ENCODE data around the gene BMP6. TPM values are rescaled to one million over a fixed set of nuclear protein-coding genes. Genes with fewer than 3 reads are reported as not detected.

Gene BMP6
- polyA plus RNA-seq, 1 donor (not counting 4 experiments of a cell fraction or from before 2014, with no cell fraction given), result 0.05 TPM

DNA sequence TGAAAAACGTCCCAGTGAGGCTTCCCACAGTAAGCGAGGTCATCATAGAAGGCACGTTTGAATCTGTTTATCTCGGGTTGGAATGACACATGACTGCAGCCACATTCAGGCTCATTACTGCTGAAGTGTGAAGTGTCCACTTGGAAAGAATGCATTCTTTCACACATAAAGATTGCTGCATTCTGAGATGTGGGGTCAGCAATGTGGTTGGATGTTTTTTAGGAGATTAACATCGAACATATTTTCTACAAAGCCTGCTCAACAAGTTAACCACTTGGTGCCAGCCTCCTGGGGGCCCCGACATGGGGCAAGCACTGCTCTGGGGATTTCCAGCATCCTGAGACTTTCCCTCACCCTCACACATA lies 79.9 kb downstream of the BMP6 start:
- H3K36me3 ChIP-seq (ENCODE audit: control insufficient read depth in 2 of 2, extremely low read depth in 1 of 2, insufficient read depth in 2 of 2, low read length in 2 of 2), result no peaks in the 10 kb centered on the region
- no peak overlapping the region for H3K9ac ChIP-seq (ENCODE audit: control insufficient read depth, extremely low read depth, insufficient read depth, low read length)
- H4K20me1 ChIP-seq (ENCODE audit: control insufficient read depth, extremely low read depth, insufficient read depth, low read length), result no peaks in the 10 kb centered on the region
- no peak for TF ChIP-seq EZH2 (IDR thresholded peaks at IDR 0.05; ENCODE audit: low read length)
- TF ChIP-seq, protein P1, sequence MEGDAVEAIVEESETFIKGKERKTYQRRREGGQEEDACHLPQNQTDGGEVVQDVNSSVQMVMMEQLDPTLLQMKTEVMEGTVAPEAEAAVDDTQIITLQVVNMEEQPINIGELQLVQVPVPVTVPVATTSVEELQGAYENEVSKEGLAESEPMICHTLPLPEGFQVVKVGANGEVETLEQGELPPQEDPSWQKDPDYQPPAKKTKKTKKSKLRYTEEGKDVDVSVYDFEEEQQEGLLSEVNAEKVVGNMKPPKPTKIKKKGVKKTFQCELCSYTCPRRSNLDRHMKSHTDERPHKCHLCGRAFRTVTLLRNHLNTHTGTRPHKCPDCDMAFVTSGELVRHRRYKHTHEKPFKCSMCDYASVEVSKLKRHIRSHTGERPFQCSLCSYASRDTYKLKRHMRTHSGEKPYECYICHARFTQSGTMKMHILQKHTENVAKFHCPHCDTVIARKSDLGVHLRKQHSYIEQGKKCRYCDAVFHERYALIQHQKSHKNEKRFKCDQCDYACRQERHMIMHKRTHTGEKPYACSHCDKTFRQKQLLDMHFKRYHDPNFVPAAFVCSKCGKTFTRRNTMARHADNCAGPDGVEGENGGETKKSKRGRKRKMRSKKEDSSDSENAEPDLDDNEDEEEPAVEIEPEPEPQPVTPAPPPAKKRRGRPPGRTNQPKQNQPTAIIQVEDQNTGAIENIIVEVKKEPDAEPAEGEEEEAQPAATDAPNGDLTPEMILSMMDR (optimal IDR thresholded peaks at IDR 0.05 in 1 of 3, IDR thresholded peaks at IDR 0.05 in 1 of 3, conservative IDR thresholded peaks at IDR 0.05 in 1 of 3; ENCODE audit: extremely low read depth in 1 of 3, insufficient read depth in 2 of 3, low read length in 3 of 3), result no peak
- H3K4me1 ChIP-seq (ENCODE audit: control insufficient read depth, extremely low read depth, insufficient read depth, low read length), result no peaks in the 10 kb centered on the region
- no peak overlapping the region for H3K4me2 ChIP-seq (ENCODE audit: control insufficient read depth, extremely low read depth, insufficient read depth, low read depth, low read length)
- no peak for DNase-seq (ENCODE audit: low read depth, low spot score)
- no peak overlapping the region for H2AFZ ChIP-seq (ENCODE audit: control insufficient read depth, low read length)
- peaks cover 8% of the 10 kb centered on the region for H3K27me3 ChIP-seq (ENCODE audit: control insufficient read depth, extremely low read depth, insufficient read depth, low read length)
- dilution Hi-C loops (cut with MboI; ENCODE audit: extremely low pct_ligation_motif_present, low sequenced_read_pairs), result no loop called here
- FAIRE-seq, result no peak
- no peak overlapping the region for H3K27ac ChIP-seq (ENCODE audit: control insufficient read depth, insufficient read depth, low read length)
- no peaks in the 10 kb centered on the region for H3K9me1 ChIP-seq (ENCODE audit: control insufficient read depth, extremely low read depth, insufficient read depth, low read length)
- no peak overlapping the region for H3K4me3 ChIP-seq (ENCODE audit: control insufficient read depth in 2 of 3, extremely low read depth in 1 of 3, insufficient read depth in 2 of 3, low read depth in 1 of 3, low read length in 3 of 3)
- no peaks in the 10 kb centered on the region for H3K79me2 ChIP-seq (ENCODE audit: control insufficient read depth, insufficient read depth, low read length)
- no peaks in the 10 kb centered on the region for H3K9me3 ChIP-seq (ENCODE audit: control insufficient read depth, low read depth, low read length)

DNA sequence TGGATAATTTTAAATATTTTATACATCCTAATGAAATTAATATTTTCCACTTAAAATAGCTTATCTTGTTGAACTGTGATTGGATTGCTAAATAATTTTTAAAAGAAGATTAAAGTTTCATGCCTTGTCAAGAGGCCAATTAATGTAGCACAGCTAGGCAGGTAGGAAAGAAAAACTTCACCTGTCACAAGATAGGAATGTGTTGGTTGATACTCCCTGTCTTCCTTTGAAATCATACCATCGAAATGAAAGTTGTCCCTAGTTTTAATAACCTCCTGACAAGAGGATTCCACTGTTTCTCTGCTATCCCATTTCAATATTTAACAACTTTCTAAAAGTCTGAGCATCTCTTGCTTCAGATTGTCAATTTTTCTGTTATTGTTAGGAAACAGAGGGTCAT lies 80.8 kb downstream of the BMP6 start:
- DNase-seq (ENCODE audit: low read depth, low spot score), result no peak
- Histone ChIP-seq H2AFZ (ENCODE audit: control insufficient read depth, low read length) (no peak overlapping the region), H3K9me1 (ENCODE audit: control insufficient read depth, extremely low read depth, insufficient read depth, low read length) (no peaks in the 10 kb centered on the region), H3K4me2 (ENCODE audit: control insufficient read depth, extremely low read depth, insufficient read depth, low read depth, low read length) (no peak overlapping the region), H3K4me1 (ENCODE audit: control insufficient read depth, extremely low read depth, insufficient read depth, low read length) (no peaks in the 10 kb centered on the region), H3K27me3 (ENCODE audit: control insufficient read depth, extremely low read depth, insufficient read depth, low read length) (peaks cover 8% of the 10 kb centered on the region), H3K9ac (ENCODE audit: control insufficient read depth, extremely low read depth, insufficient read depth, low read length) (no peak overlapping the region), H4K20me1 (ENCODE audit: control insufficient read depth, extremely low read depth, insufficient read depth, low read length) (no peaks in the 10 kb centered on the region), H3K79me2 (ENCODE audit: control insufficient read depth, insufficient read depth, low read length) (no peaks in the 10 kb centered on the region), H3K9me3 (ENCODE audit: control insufficient read depth, low read depth, low read length) (no peaks in the 10 kb centered on the region), H3K36me3 (ENCODE audit: control insufficient read depth in 2 of 2, extremely low read depth in 1 of 2, insufficient read depth in 2 of 2, low read length in 2 of 2) (no peaks in the 10 kb centered on the region), H3K4me3 (ENCODE audit: control insufficient read depth in 2 of 3, extremely low read depth in 1 of 3, insufficient read depth in 2 of 3, low read depth in 1 of 3, low read length in 3 of 3) (no peak overlapping the region), H3K27ac (ENCODE audit: control insufficient read depth, insufficient read depth, low read length) (no peak overlapping the region)
- TF ChIP-seq EZH2 (IDR thresholded peaks at IDR 0.05; ENCODE audit: low read length), result no peak
- TF ChIP-seq, protein P1 (optimal IDR thresholded peaks at IDR 0.05 in 1 of 3, IDR thresholded peaks at IDR 0.05 in 1 of 3, conservative IDR thresholded peaks at IDR 0.05 in 1 of 3; ENCODE audit: extremely low read depth in 1 of 3, insufficient read depth in 2 of 3, low read length in 3 of 3), result no peak
- dilution Hi-C loops (cut with MboI; ENCODE audit: extremely low pct_ligation_motif_present, low sequenced_read_pairs), result no loop called here
- FAIRE-seq, result no peak

Data from keratinocyte (primary cell).